Muscle of back (tissue), 13 donors: Measurements from ENCODE around the gene HORMAD1. TPM values are rescaled to one million over a fixed set of nuclear protein-coding genes. Genes with fewer than 3 reads are reported as not detected.
"Not testable (repeated sequence)": the region's sequence is repeated elsewhere in the genome, so short reads cannot be mapped to it uniquely, and the experiment has no call there.

Experiments used
- DNase-seq, 3 donors: peaks; one replicate each; pipeline versions ENCODE4 v3.0.0 to v3.0.0-alpha.2; 2013
- long read RNA-seq, 9 donors: transcript quantifications; one replicate each; lab custom pipeline, GENCODE V29; 2026
- polyA plus RNA-seq, 10 donors: library from polyadenylated mRNA; unstranded; fragments of 120-200 nt; gene quantifications; one replicate each; pipeline ENCODE4 v1.2.1, GENCODE V29; 2013; ENCODE audit not compliant: insufficient read length in 10 of 10

HORMAD1 gene
- polyA plus RNA-seq: under 1 TPM in 3 of 10 donors, not detected in 7; 0.12 to 0.65 (median 0.39) TPM
- long read RNA-seq, donor 1: 0 reads
- long read RNA-seq, donor 2: 0 reads
- long read RNA-seq, donor 3: 0 reads
- long read RNA-seq, donor 4: 0 reads
- long read RNA-seq, donor 5: 0 reads
- long read RNA-seq, donor 6: 0 reads
- long read RNA-seq, donor 7: 0 reads
- long read RNA-seq, donor 8: 0 reads
- long read RNA-seq, donor 9: 0 reads

- DNase-seq: no peak
Measured at GRCh38 chr1:150720703-150721102, at the start of gene HORMAD1. TSS of gene HORMAD1 (minus strand) at chr1:150720895. CDS start at chr1:150719505, 1,390 bp downstream.

- not testable (repeated sequence) for DNase-seq
Measured at GRCh38 chr1:150767704-150768103, 47.0 kb upstream of the HORMAD1 start.

GRCh38 chr1:150765977-150766301 lies 45.2 kb upstream of the HORMAD1 start:
- not testable (repeated sequence) for DNase-seq

GRCh38 chr1:150765296-150765976 lies 44.7 kb upstream of the HORMAD1 start, which contains the start of gene CTSS:
TSS of gene CTSS (minus strand) at chr1:150765778. CDS start at chr1:150764763, 1,015 bp downstream.
- DNase-seq: peak; percentile 11 to 66 (median 27)

GRCh38 chr1:150764617-150765101 lies 44.0 kb upstream of the HORMAD1 start:
- DNase-seq: peak; percentile 34 to 59 (median 49)

- DNase-seq: no peak
Measured at GRCh38 chr1:150763018-150763417, 42.3 kb upstream of the HORMAD1 start.

GRCh38 chr1:150762552-150762951 lies 41.9 kb upstream of the HORMAD1 start:
- no peak for DNase-seq

- no peak for DNase-seq
Measured at GRCh38 chr1:150761801-150762200, 41.1 kb upstream of the HORMAD1 start.

GRCh38 chr1:150760013-150760412 lies 39.3 kb upstream of the HORMAD1 start:
- DNase-seq: no peak

GRCh38 chr1:150753416-150753815 lies 32.7 kb upstream of the HORMAD1 start:
- DNase-seq: no peak

GRCh38 chr1:150751443-150751842 lies 30.7 kb upstream of the HORMAD1 start:
- no peak for DNase-seq

GRCh38 chr1:150749720-150750311 lies 29.1 kb upstream of the HORMAD1 start:
- no peak for DNase-seq

- no peak for DNase-seq
Measured at GRCh38 chr1:150748878-150749719, 28.4 kb upstream of the HORMAD1 start.

GRCh38 chr1:150730130-150730721 lies 9.5 kb upstream of the HORMAD1 start:
- no peak for DNase-seq

GRCh38 chr1:150724336-150724735 lies 3.6 kb upstream of the HORMAD1 start:
- no peak for DNase-seq

GRCh38 chr1:150720098-150720497 lies 597 bp downstream of the HORMAD1 start:
- DNase-seq: no peak

- no peak for DNase-seq
Measured at GRCh38 chr1:150718225-150718891, 2.3 kb downstream of the HORMAD1 start.

GRCh38 chr1:150709031-150709430 lies 11.7 kb downstream of the HORMAD1 start:
- DNase-seq: not testable (repeated sequence)

GRCh38 chr1:150708595-150708994 lies 12.1 kb downstream of the HORMAD1 start:
- DNase-seq: no peak

GRCh38 chr1:150706091-150706490 lies 14.6 kb downstream of the HORMAD1 start:
- DNase-seq: no peak

- DNase-seq: no peak
Measured at GRCh38 chr1:150703427-150703826, 17.3 kb downstream of the HORMAD1 start.
